Measurements from ENCODE around the gene FAM111A.

DNA sequence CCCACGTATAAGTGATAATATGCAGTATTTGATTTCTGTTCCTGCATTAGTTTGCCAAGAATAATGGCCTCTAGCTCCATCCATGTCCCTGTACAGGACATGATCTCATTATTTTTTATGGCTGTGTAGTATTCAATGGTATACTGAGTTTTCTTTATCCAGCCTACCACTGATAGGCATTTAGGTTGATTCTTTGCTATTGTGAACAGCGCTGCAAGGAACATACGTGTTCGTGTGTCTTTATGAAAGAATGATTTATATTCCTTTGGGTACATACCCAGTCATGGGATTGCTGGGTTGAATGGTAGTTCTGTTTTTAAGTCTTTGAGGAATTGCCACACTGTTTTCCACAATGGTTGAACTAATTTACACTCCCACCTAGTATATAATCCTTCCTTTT is 1.5 kb upstream of the FAM111A start:
- TF ChIP-seq, protein P1, sequence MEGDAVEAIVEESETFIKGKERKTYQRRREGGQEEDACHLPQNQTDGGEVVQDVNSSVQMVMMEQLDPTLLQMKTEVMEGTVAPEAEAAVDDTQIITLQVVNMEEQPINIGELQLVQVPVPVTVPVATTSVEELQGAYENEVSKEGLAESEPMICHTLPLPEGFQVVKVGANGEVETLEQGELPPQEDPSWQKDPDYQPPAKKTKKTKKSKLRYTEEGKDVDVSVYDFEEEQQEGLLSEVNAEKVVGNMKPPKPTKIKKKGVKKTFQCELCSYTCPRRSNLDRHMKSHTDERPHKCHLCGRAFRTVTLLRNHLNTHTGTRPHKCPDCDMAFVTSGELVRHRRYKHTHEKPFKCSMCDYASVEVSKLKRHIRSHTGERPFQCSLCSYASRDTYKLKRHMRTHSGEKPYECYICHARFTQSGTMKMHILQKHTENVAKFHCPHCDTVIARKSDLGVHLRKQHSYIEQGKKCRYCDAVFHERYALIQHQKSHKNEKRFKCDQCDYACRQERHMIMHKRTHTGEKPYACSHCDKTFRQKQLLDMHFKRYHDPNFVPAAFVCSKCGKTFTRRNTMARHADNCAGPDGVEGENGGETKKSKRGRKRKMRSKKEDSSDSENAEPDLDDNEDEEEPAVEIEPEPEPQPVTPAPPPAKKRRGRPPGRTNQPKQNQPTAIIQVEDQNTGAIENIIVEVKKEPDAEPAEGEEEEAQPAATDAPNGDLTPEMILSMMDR (IDR thresholded peaks at IDR 0.05) = no peak
- TF ChIP-seq POLR2AphosphoS5 (IDR thresholded peaks at IDR 0.05) = no peak
- no peak for TF ChIP-seq POLR2A (IDR thresholded peaks at IDR 0.05)
